ENCODE data around the gene PPM1B.

DNA sequence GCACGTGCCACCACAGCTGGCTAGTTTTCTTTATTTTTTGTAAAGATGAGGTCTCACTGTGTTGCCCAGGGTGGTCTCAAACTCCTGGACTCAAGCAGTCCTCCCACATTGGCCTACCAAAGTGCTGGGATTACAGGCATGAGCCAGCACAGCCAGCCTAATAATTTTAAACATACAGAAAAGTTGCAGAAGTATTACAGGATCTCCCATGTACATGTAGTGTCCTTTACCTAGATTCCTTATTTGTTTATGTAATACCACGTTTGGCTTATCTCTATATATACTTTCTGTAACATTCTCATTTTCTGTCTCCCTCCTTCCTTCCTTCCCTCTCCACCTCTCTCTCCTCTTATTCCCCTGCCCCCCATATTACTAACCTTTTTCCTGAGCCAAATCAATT is 41.7 kb downstream of the PPM1B start:
- TF ChIP-seq POLR2A (IDR thresholded peaks at IDR 0.05; ENCODE audit: low read length) (no peak), GATA1 (IDR thresholded peaks at IDR 0.05; ENCODE audit: low read depth, low read length) (no peak)
